Measurements from ENCODE around the gene CDK6. TPM values are rescaled to one million over a fixed set of nuclear protein-coding genes. Genes with fewer than 3 reads are reported as not detected.
A peak's percentile ranks its signal among the peaks of the same experiment; 100 is the strongest.

The CDK6 gene
- total and polyA plus RNA-seq, 9 of the 15 experiments (the other 6 are each of a cell fraction or from before 2014, with no cell fraction given), result 7.6 to 109 (median 44.4) TPM

GRCh38 chr7:92833024-92833765 is 3.2 kb downstream of the CDK6 start:
- peaks cover 4% of the 10 kb centered on the region; the same call in 1 of the 2 replicates for H3K9me3 ChIP-seq (replicated peaks; ENCODE audit: control insufficient read depth, insufficient read depth, low read depth, low read length)
- H3K36me3 ChIP-seq (ENCODE audit: control insufficient read depth, insufficient read depth, low read length), result peaks cover 56% of the 10 kb centered on the region
- H3K4me3 ChIP-seq, result peak overlapping the region; percentile 56
- H4K20me1 ChIP-seq (replicated peaks; ENCODE audit: control insufficient read depth, insufficient read depth, low read length), result 0 out of 2 replicates have a peak, but pooled peaks cover 3% of the 10 kb centered on the region
- H3K27me3 ChIP-seq (ENCODE audit: control insufficient read depth in 2 of 2, insufficient read depth in 2 of 2, low read length in 2 of 2), result no peaks in the 10 kb centered on the region
- H3K4me2 ChIP-seq (ENCODE audit: insufficient read depth, low read length), result peak overlapping the region; percentile 96
- no peak for FAIRE-seq
- peak; percentile 25 to 71 (median 35) for DNase-seq (ENCODE audit: extremely low read depth in 1 of 4, low spot score in 3 of 4)
- intact Hi-C loops (cut with micrococcal nuclease), result loop anchor here (2.0 kb wide), 1 partner anchor 142 kb away; no protein-coding TSS in a partner anchor
- 64% methylated on average over 54 of the region's 83 CpGs for WGBS (ENCODE audit: insufficient coverage, low coverage, missing lambda C conversion rate)
- H3K79me2 ChIP-seq (ENCODE audit: control insufficient read depth, insufficient read depth, low read length), result peaks cover 92% of the 10 kb centered on the region
- H3K9me1 ChIP-seq (ENCODE audit: control insufficient read depth, insufficient read depth, low read length), result no peaks in the 10 kb centered on the region
- ATAC-seq, result peak; percentile 13; the same call in 1 of the 3 replicates
- ChIA-PET POLR2A (no interaction called here), CTCF (ENCODE audit: low intra/inter-chr PET ratio) (interaction anchor here (0.6 to 1.6 kb wide), 3 partner anchors 142 to 213 kb away, joined by 3 to 4 read pairs (median 3); no protein-coding TSS in a partner anchor)
- H2AFZ ChIP-seq (ENCODE audit: low read depth, low read length), result peak overlapping the region; percentile 35; the same call in 1 of the 2 replicates
- in situ Hi-C loops (cut with MboI), result no loop called here
- peak overlapping the region; percentile 39 to 84; a peak in 3 of 4 replicates for H3K9ac ChIP-seq (ENCODE audit: insufficient read depth in 1 of 2, low read depth in 2 of 2, low read length in 2 of 2)
- peaks cover 0 to 31% of the 10 kb centered on the region in 2 experiments; a peak in 3 of 5 replicates for H3K4me1 ChIP-seq (replicated peaks in 1 of 2; ENCODE audit: control insufficient read depth in 2 of 2, insufficient read depth in 2 of 2, low read length in 2 of 2)
- H3K27ac ChIP-seq (ENCODE audit: extremely low read depth, low read depth, low read length), result peak overlapping the region; percentile 90
- no TSS peak for BruUV-seq (replicated peaks)
- TF ChIP-seq, protein P1, sequence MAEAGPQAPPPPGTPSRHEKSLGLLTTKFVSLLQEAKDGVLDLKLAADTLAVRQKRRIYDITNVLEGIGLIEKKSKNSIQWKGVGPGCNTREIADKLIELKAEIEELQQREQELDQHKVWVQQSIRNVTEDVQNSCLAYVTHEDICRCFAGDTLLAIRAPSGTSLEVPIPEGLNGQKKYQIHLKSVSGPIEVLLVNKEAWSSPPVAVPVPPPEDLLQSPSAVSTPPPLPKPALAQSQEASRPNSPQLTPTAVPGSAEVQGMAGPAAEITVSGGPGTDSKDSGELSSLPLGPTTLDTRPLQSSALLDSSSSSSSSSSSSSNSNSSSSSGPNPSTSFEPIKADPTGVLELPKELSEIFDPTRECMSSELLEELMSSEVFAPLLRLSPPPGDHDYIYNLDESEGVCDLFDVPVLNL (CRISPR knock-in tag; IDR thresholded peaks at IDR 0.05; ENCODE audit: low read depth), result peak; percentile 37; the same call in 1 of the 2 replicates
- TF ChIP-seq, protein P2, sequence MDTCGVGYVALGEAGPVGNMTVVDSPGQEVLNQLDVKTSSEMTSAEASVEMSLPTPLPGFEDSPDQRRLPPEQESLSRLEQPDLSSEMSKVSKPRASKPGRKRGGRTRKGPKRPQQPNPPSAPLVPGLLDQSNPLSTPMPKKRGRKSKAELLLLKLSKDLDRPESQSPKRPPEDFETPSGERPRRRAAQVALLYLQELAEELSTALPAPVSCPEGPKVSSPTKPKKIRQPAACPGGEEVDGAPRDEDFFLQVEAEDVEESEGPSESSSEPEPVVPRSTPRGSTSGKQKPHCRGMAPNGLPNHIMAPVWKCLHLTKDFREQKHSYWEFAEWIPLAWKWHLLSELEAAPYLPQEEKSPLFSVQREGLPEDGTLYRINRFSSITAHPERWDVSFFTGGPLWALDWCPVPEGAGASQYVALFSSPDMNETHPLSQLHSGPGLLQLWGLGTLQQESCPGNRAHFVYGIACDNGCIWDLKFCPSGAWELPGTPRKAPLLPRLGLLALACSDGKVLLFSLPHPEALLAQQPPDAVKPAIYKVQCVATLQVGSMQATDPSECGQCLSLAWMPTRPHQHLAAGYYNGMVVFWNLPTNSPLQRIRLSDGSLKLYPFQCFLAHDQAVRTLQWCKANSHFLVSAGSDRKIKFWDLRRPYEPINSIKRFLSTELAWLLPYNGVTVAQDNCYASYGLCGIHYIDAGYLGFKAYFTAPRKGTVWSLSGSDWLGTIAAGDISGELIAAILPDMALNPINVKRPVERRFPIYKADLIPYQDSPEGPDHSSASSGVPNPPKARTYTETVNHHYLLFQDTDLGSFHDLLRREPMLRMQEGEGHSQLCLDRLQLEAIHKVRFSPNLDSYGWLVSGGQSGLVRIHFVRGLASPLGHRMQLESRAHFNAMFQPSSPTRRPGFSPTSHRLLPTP (IDR thresholded peaks at IDR 0.05; ENCODE audit: borderline replicate concordance, extremely low read depth, insufficient read length), result no peak
- TF ChIP-seq, protein P3, sequence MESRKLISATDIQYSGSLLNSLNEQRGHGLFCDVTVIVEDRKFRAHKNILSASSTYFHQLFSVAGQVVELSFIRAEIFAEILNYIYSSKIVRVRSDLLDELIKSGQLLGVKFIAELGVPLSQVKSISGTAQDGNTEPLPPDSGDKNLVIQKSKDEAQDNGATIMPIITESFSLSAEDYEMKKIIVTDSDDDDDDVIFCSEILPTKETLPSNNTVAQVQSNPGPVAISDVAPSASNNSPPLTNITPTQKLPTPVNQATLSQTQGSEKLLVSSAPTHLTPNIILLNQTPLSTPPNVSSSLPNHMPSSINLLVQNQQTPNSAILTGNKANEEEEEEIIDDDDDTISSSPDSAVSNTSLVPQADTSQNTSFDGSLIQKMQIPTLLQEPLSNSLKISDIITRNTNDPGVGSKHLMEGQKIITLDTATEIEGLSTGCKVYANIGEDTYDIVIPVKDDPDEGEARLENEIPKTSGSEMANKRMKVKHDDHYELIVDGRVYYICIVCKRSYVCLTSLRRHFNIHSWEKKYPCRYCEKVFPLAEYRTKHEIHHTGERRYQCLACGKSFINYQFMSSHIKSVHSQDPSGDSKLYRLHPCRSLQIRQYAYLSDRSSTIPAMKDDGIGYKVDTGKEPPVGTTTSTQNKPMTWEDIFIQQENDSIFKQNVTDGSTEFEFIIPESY (CRISPR knock-in tag; IDR thresholded peaks at IDR 0.05), result peak; percentile 71
- TF ChIP-seq U2AF2 (optimal IDR thresholded peaks at IDR 0.05; ENCODE audit: low read depth, low read length), result no peak
- TF ChIP-seq ZNF695 (CRISPR knock-in tag; IDR thresholded peaks at IDR 0.05), result no peak
- TF ChIP-seq CAMTA2 (CRISPR knock-in tag; conservative IDR thresholded peaks at IDR 0.05), result no peak
- TF ChIP-seq, protein P4, sequence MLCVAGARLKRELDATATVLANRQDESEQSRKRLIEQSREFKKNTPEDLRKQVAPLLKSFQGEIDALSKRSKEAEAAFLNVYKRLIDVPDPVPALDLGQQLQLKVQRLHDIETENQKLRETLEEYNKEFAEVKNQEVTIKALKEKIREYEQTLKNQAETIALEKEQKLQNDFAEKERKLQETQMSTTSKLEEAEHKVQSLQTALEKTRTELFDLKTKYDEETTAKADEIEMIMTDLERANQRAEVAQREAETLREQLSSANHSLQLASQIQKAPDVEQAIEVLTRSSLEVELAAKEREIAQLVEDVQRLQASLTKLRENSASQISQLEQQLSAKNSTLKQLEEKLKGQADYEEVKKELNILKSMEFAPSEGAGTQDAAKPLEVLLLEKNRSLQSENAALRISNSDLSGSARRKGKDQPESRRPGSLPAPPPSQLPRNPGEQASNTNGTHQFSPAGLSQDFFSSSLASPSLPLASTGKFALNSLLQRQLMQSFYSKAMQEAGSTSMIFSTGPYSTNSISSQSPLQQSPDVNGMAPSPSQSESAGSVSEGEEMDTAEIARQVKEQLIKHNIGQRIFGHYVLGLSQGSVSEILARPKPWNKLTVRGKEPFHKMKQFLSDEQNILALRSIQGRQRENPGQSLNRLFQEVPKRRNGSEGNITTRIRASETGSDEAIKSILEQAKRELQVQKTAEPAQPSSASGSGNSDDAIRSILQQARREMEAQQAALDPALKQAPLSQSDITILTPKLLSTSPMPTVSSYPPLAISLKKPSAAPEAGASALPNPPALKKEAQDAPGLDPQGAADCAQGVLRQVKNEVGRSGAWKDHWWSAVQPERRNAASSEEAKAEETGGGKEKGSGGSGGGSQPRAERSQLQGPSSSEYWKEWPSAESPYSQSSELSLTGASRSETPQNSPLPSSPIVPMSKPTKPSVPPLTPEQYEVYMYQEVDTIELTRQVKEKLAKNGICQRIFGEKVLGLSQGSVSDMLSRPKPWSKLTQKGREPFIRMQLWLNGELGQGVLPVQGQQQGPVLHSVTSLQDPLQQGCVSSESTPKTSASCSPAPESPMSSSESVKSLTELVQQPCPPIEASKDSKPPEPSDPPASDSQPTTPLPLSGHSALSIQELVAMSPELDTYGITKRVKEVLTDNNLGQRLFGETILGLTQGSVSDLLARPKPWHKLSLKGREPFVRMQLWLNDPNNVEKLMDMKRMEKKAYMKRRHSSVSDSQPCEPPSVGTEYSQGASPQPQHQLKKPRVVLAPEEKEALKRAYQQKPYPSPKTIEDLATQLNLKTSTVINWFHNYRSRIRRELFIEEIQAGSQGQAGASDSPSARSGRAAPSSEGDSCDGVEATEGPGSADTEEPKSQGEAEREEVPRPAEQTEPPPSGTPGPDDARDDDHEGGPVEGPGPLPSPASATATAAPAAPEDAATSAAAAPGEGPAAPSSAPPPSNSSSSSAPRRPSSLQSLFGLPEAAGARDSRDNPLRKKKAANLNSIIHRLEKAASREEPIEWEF (CRISPR knock-in tag; IDR thresholded peaks at IDR 0.05), result no peak
- no peak for TF ChIP-seq CBX2 (IDR thresholded peaks at IDR 0.05; ENCODE audit: insufficient read depth, low read length, poor library complexity, severe bottlenecking)

Measured in K562 (cell line).